Astrocyte (in vitro differentiated cells and primary cell): ENCODE measurements around the gene ATXN1.

Experiments
- EZH2 ChIP-seq: IDR thresholded peaks from 2 replicates; pipeline ENCODE4 v1.6.1; 2012; ENCODE audit warnings: mild to moderate bottlenecking, low read length, inconsistent platforms; ENCODE audit not compliant: insufficient read depth
- TF ChIP-seq, protein P1 (sequence below): IDR thresholded peaks from 2 replicates; pipeline ENCODE4 v1.5.1; 2011; ENCODE audit warnings: low read depth, mild to moderate bottlenecking, inconsistent platforms, low read length, moderate library complexity; ENCODE audit not compliant: insufficient read depth

- TF ChIP-seq, protein P1, sequence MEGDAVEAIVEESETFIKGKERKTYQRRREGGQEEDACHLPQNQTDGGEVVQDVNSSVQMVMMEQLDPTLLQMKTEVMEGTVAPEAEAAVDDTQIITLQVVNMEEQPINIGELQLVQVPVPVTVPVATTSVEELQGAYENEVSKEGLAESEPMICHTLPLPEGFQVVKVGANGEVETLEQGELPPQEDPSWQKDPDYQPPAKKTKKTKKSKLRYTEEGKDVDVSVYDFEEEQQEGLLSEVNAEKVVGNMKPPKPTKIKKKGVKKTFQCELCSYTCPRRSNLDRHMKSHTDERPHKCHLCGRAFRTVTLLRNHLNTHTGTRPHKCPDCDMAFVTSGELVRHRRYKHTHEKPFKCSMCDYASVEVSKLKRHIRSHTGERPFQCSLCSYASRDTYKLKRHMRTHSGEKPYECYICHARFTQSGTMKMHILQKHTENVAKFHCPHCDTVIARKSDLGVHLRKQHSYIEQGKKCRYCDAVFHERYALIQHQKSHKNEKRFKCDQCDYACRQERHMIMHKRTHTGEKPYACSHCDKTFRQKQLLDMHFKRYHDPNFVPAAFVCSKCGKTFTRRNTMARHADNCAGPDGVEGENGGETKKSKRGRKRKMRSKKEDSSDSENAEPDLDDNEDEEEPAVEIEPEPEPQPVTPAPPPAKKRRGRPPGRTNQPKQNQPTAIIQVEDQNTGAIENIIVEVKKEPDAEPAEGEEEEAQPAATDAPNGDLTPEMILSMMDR: no peak
- TF ChIP-seq EZH2: no peak
Observed at GRCh38 chr6:16712255-16712930, 48.9 kb downstream of the ATXN1 start.
